ENCODE measurements around the gene FSTL4. TPM values are rescaled to one million over a fixed set of nuclear protein-coding genes. Genes with fewer than 3 reads are reported as not detected.

The FSTL4 gene
- total and polyA plus RNA-seq, 2 donors (not counting 1 experiment from before 2014, with no cell fraction given) = 0.31 to 6.7 TPM

DNA sequence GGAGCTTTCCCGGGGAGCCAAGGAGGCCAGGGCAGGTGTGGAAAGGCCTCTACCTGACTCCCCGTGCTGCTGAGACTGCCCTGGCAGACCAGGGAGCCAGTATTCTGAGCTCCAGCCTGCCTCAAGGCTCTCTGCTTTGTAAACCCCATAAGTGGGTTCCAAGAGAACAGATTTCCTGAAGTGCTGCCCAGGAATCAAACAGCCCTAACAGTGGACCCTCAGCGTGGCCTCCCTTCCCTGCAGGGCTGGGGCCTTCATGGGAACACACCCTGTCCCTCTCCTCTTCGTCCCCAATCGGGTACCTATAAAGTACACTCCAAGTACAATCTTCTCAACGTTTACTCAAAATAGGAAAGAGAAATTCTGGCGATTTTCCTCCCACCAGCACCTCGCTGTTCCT lies 252.5 kb downstream of the FSTL4 start:
- WGBS (ENCODE audit: insufficient coverage) = 89% methylated on average over 7 of the region's 8 CpGs
- H3K4me3 Mint-ChIP-seq = no peak overlapping the region
- H3K4me1 ChIP-seq (ENCODE audit: control insufficient read depth in 2 of 2, insufficient read depth in 2 of 2, low read length in 2 of 2) = no peaks in the 10 kb centered on the region
- H3K9me3 ChIP-seq (ENCODE audit: control extremely low read depth in 1 of 3, control insufficient read depth in 2 of 3, insufficient read depth in 1 of 3, low read length in 2 of 3) = peaks cover 0 to 3% (median 0%) of the 10 kb centered on the region in 3 donors
- H3K27me3 ChIP-seq (replicated peaks in 1 of 4; ENCODE audit: control extremely low read depth in 1 of 4, control insufficient read depth in 3 of 4, insufficient read depth in 4 of 4, low read length in 3 of 4) = no peaks in the 10 kb centered on the region
- ChIA-PET CTCF (no interaction called here), POLR2A (no interaction called here)
- H4K20me1 ChIP-seq (ENCODE audit: control insufficient read depth, insufficient read depth, low read length, poor library complexity, severe bottlenecking) = no peaks in the 10 kb centered on the region
- intact Hi-C loops (cut with micrococcal nuclease) = no loop called here
- H3K27me3 Mint-ChIP-seq = peaks cover 3% of the 10 kb centered on the region
- ATAC-seq (ENCODE audit: low read depth) (no peak), DNase-seq (no peak)
- no peak overlapping the region for H3K27ac ChIP-seq (ENCODE audit: low read length in 2 of 2)
- no peaks in the 10 kb centered on the region for H3K36me3 ChIP-seq (replicated peaks in 1 of 2; ENCODE audit: control extremely low read depth in 1 of 2, control insufficient read depth in 1 of 2, extremely low read depth in 1 of 2, insufficient read depth in 2 of 2, low read length in 1 of 2)
- H2AFZ ChIP-seq (ENCODE audit: insufficient read depth, low read depth, low read length, poor library complexity, severe bottlenecking) = no peak overlapping the region
- no peak overlapping the region for H3K9ac ChIP-seq (ENCODE audit: low read length)
- H3K9me3 Mint-ChIP-seq (ENCODE audit: insufficient read depth) = no peaks in the 10 kb centered on the region
- no peaks in the 10 kb centered on the region for H3K79me2 ChIP-seq (ENCODE audit: control insufficient read depth, insufficient read depth, low read length)
- no peaks in the 10 kb centered on the region for H3K4me1 Mint-ChIP-seq
- no peak overlapping the region for H3K4me2 ChIP-seq (replicated peaks; ENCODE audit: low read depth, low read length, poor library complexity, severe bottlenecking)
- H3K27ac Mint-ChIP-seq = no peak overlapping the region
- no peak overlapping the region for H3K4me3 ChIP-seq (ENCODE audit: control extremely low read depth in 1 of 5, extremely low read depth in 1 of 5, insufficient read depth in 1 of 5, low read depth in 2 of 5, low read length in 4 of 5)
- TF ChIP-seq, protein P1, sequence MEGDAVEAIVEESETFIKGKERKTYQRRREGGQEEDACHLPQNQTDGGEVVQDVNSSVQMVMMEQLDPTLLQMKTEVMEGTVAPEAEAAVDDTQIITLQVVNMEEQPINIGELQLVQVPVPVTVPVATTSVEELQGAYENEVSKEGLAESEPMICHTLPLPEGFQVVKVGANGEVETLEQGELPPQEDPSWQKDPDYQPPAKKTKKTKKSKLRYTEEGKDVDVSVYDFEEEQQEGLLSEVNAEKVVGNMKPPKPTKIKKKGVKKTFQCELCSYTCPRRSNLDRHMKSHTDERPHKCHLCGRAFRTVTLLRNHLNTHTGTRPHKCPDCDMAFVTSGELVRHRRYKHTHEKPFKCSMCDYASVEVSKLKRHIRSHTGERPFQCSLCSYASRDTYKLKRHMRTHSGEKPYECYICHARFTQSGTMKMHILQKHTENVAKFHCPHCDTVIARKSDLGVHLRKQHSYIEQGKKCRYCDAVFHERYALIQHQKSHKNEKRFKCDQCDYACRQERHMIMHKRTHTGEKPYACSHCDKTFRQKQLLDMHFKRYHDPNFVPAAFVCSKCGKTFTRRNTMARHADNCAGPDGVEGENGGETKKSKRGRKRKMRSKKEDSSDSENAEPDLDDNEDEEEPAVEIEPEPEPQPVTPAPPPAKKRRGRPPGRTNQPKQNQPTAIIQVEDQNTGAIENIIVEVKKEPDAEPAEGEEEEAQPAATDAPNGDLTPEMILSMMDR (IDR thresholded peaks at IDR 0.05) = no peak
- TF ChIP-seq EZH2 (IDR thresholded peaks at IDR 0.05; ENCODE audit: borderline replicate concordance, insufficient read depth, low read depth, low read length, poor library complexity, severe bottlenecking) = no peak

DNA sequence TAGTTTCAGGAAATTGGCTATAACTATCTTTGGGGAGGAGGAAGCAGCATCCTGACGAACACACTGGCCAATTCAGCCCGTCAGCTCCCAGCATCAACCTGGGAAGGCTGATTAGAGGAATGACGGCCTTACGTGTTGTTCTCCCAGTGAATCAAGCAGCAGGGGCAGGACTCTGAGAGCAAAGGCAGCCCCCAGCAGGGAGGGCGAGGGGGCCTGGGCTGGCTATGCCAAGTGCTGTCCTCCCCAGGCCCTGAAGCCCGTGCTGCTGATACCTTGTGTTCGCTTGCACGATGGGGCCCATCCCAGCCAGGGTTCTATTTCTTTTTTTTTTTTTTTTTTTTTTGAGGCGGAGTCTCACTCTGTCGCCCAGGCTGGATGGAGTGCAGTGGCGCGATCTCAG lies 254.1 kb downstream of the FSTL4 start:
- peaks cover 0 to 3% (median 0%) of the 10 kb centered on the region in 3 donors for H3K9me3 ChIP-seq (ENCODE audit: control extremely low read depth in 1 of 3, control insufficient read depth in 2 of 3, insufficient read depth in 1 of 3, low read length in 2 of 3)
- no peak overlapping the region for H2AFZ ChIP-seq (ENCODE audit: insufficient read depth, low read depth, low read length, poor library complexity, severe bottlenecking)
- no peaks in the 10 kb centered on the region for H3K36me3 ChIP-seq (replicated peaks in 1 of 2; ENCODE audit: control extremely low read depth in 1 of 2, control insufficient read depth in 1 of 2, extremely low read depth in 1 of 2, insufficient read depth in 2 of 2, low read length in 1 of 2)
- Mint-ChIP-seq H3K27me3 (peaks cover 3% of the 10 kb centered on the region), H3K27ac (no peak overlapping the region), H3K4me1 (no peaks in the 10 kb centered on the region), H3K9me3 (ENCODE audit: insufficient read depth) (no peaks in the 10 kb centered on the region), H3K4me3 (no peak overlapping the region)
- no peak overlapping the region for H3K27ac ChIP-seq (ENCODE audit: low read length in 2 of 2)
- H3K9ac ChIP-seq (ENCODE audit: low read length) = no peak overlapping the region
- CTCF ChIA-PET = no interaction called here
- H3K27me3 ChIP-seq (replicated peaks in 1 of 4; ENCODE audit: control extremely low read depth in 1 of 4, control insufficient read depth in 3 of 4, insufficient read depth in 4 of 4, low read length in 3 of 4) = no peaks in the 10 kb centered on the region
- no peak for TF ChIP-seq EZH2 (IDR thresholded peaks at IDR 0.05; ENCODE audit: borderline replicate concordance, insufficient read depth, low read depth, low read length, poor library complexity, severe bottlenecking)
- TF ChIP-seq, protein P1 (IDR thresholded peaks at IDR 0.05) = no peak
- H3K4me3 ChIP-seq (ENCODE audit: control extremely low read depth in 1 of 5, extremely low read depth in 1 of 5, insufficient read depth in 1 of 5, low read depth in 2 of 5, low read length in 4 of 5) = no peak overlapping the region
- WGBS (ENCODE audit: insufficient coverage) = 96% methylated on average over 12 of the region's 12 CpGs
- intact Hi-C loops (cut with micrococcal nuclease) = no loop called here
- no peak overlapping the region for H3K4me2 ChIP-seq (replicated peaks; ENCODE audit: low read depth, low read length, poor library complexity, severe bottlenecking)
- no peaks in the 10 kb centered on the region for H4K20me1 ChIP-seq (ENCODE audit: control insufficient read depth, insufficient read depth, low read length, poor library complexity, severe bottlenecking)
- no peaks in the 10 kb centered on the region for H3K4me1 ChIP-seq (ENCODE audit: control insufficient read depth in 2 of 2, insufficient read depth in 2 of 2, low read length in 2 of 2)
- POLR2A ChIA-PET = no interaction called here
- no peak for ATAC-seq (ENCODE audit: low read depth)
- H3K79me2 ChIP-seq (ENCODE audit: control insufficient read depth, insufficient read depth, low read length) = no peaks in the 10 kb centered on the region
- DNase-seq = no peak

All from B cell (primary cell).